ENCODE results near the gene INPPL1. TPM values are rescaled to one million over a fixed set of nuclear protein-coding genes. Genes with fewer than 3 reads are reported as not detected.

The INPPL1 gene
- total RNA-seq, 1 donor from 2014 or later, result 96.6 TPM

- DNase-seq (ENCODE audit: low read depth), result no peak
Observed at GRCh38 chr11:72218251-72218745, 6.3 kb upstream of the INPPL1 start.

- no peak for DNase-seq (ENCODE audit: low read depth)
Observed at GRCh38 chr11:72220696-72221363, 3.7 kb upstream of the INPPL1 start.

- DNase-seq (ENCODE audit: low read depth), result no peak
Observed at GRCh38 chr11:72221386-72222075, 3.0 kb upstream of the INPPL1 start.

- DNase-seq (ENCODE audit: low read depth), result no peak
Observed at GRCh38 chr11:72222106-72222891, 2.3 kb upstream of the INPPL1 start.

GRCh38 chr11:72222907-72223614, 1.5 kb upstream of the INPPL1 start:
- peak; percentile 78 for DNase-seq (ENCODE audit: low read depth)

- DNase-seq (ENCODE audit: low read depth), result no peak
Observed at GRCh38 chr11:72223615-72224563, 678 bp upstream of the INPPL1 start.

GRCh38 chr11:72225411-72225951, 914 bp downstream of the INPPL1 start:
- no peak for DNase-seq (ENCODE audit: low read depth)

- DNase-seq (ENCODE audit: low read depth), result no peak
Observed at GRCh38 chr11:72226701-72227100, 2.1 kb downstream of the INPPL1 start.

- no peak for DNase-seq (ENCODE audit: low read depth)
Observed at GRCh38 chr11:72227316-72228228, 3.0 kb downstream of the INPPL1 start.

- DNase-seq (ENCODE audit: low read depth), result no peak
Observed at GRCh38 chr11:72228229-72228843, 3.8 kb downstream of the INPPL1 start.

- no peak for DNase-seq (ENCODE audit: low read depth)
Observed at GRCh38 chr11:72228844-72229231, 4.3 kb downstream of the INPPL1 start.

GRCh38 chr11:72229336-72229924, 4.9 kb downstream of the INPPL1 start:
- no peak for DNase-seq (ENCODE audit: low read depth)

- no peak for DNase-seq (ENCODE audit: low read depth)
Observed at GRCh38 chr11:72229925-72230763, 5.6 kb downstream of the INPPL1 start.

- no peak for DNase-seq (ENCODE audit: low read depth)
Observed at GRCh38 chr11:72230764-72231365, 6.3 kb downstream of the INPPL1 start.

- no peak for DNase-seq (ENCODE audit: low read depth)
Observed at GRCh38 chr11:72231396-72232259, 7.1 kb downstream of the INPPL1 start.

Measured in renal cortical epithelial cell (primary cell).